HepG2 (cell line): ENCODE results near the gene R3HDM4. TPM values are rescaled to one million over a fixed set of nuclear protein-coding genes. Genes with fewer than 3 reads are reported as not detected.

Source experiments
- CTCF ChIP-seq: sonication (generic); formaldehyde crosslinking; IDR thresholded peaks from 2 replicates; pipeline ENCODE4 v1.5.0; 2020; ENCODE audit warnings: mild to moderate bottlenecking, missing genetic modification reagents, moderate library complexity
- FOXK2 ChIP-seq: fragments of 450-650 bp; IDR thresholded peaks from 2 replicates; pipeline ENCODE4 v1.6.1; 2016
- HMG20B ChIP-seq: conservative IDR thresholded peaks from 2 replicates; pipeline ENCODE4 v1.6.1; 2016; ENCODE audit warnings: missing genetic modification reagents, missing compliant biosample characterization
- MTA3 ChIP-seq: sonication (generic); formaldehyde crosslinking; IDR thresholded peaks from 2 replicates; pipeline ENCODE4 v1.4.0; 2020; ENCODE audit warnings: missing genetic modification reagents
- MXD3 ChIP-seq: IDR thresholded peaks from 2 replicates; pipeline ENCODE4 v1.6.1; 2016; ENCODE audit warnings: mild to moderate bottlenecking, missing biosample characterization, missing genetic modification reagents
- NFIB ChIP-seq: sonication (generic); formaldehyde crosslinking; IDR thresholded peaks from 2 replicates; pipeline ENCODE4 v1.9.0; 2021; ENCODE audit warnings: missing genetic modification reagents, mild to moderate bottlenecking, borderline replicate concordance
- PHF5A ChIP-seq: IDR thresholded peaks from one replicate; pipeline ENCODE4 v1.6.1; 2018; ENCODE audit warnings: low read depth, missing genetic modification reagents; ENCODE audit not compliant: unreplicated experiment
- PTBP1 ChIP-seq: fragments of 200-400 bp; formaldehyde crosslinking; IDR thresholded peaks from 2 replicates; pipeline ENCODE4 v1.6.1; 2018; ENCODE audit warnings: low read length, low read depth; ENCODE audit not compliant: poor library complexity, severe bottlenecking
- RARG ChIP-seq: sonication (generic); formaldehyde crosslinking; IDR thresholded peaks from 2 replicates; pipeline ENCODE4 v1.4.0; 2020; ENCODE audit warnings: low read depth, mild to moderate bottlenecking, missing genetic modification reagents
- REPIN1 ChIP-seq: sonication (generic); formaldehyde crosslinking; IDR thresholded peaks from 2 replicates; pipeline ENCODE4 v1.8.0; 2022; ENCODE audit warnings: missing genetic modification reagents, low read depth, mild to moderate bottlenecking, borderline replicate concordance
- SMARCC2 ChIP-seq: fragments of 450-650 bp; IDR thresholded peaks from 2 replicates; pipeline ENCODE4 v1.6.1; 2017; ENCODE audit warnings: antibody characterized with exemption, mild to moderate bottlenecking
- ZBTB4 ChIP-seq: sonication (generic); formaldehyde crosslinking; IDR thresholded peaks from 2 replicates; pipeline ENCODE4 v1.4.0; 2020; ENCODE audit warnings: missing genetic modification reagents, mild to moderate bottlenecking, borderline replicate concordance
- ZFP36L2 ChIP-seq: sonication (generic); formaldehyde crosslinking; IDR thresholded peaks from 2 replicates; pipeline ENCODE4 v1.4.0; 2020; ENCODE audit warnings: missing genetic modification reagents
- ZFP62 ChIP-seq: sonication (generic); formaldehyde crosslinking; IDR thresholded peaks from 2 replicates; pipeline ENCODE4 v1.4.0; 2020; ENCODE audit warnings: missing genetic modification reagents
- ZKSCAN8 ChIP-seq: IDR thresholded peaks from 2 replicates; pipeline ENCODE4 v1.6.1; 2016; ENCODE audit warnings: borderline replicate concordance, missing genetic modification reagents, missing compliant biosample characterization
- ZNF20 ChIP-seq: sonication (generic); formaldehyde crosslinking; IDR thresholded peaks from 2 replicates; pipeline ENCODE4 v1.4.0; 2020; ENCODE audit warnings: mild to moderate bottlenecking, moderate library complexity, missing genetic modification reagents
- ZNF547 ChIP-seq: sonication (generic); formaldehyde crosslinking; IDR thresholded peaks from 2 replicates; pipeline ENCODE4 v1.5.1; 2020; ENCODE audit warnings: mild to moderate bottlenecking, missing genetic modification reagents
- ZNF615 ChIP-seq: sonication (generic); formaldehyde crosslinking; IDR thresholded peaks from 2 replicates; pipeline ENCODE4 v1.5.0; 2020; ENCODE audit warnings: mild to moderate bottlenecking, missing genetic modification reagents, borderline replicate concordance
- ZNF772 ChIP-seq: sonication (generic); formaldehyde crosslinking; IDR thresholded peaks from 2 replicates; pipeline ENCODE4 v1.5.0; 2020; ENCODE audit warnings: mild to moderate bottlenecking, missing genetic modification reagents
- ZNF777 ChIP-seq: sonication (generic); formaldehyde crosslinking; IDR thresholded peaks from 2 replicates; pipeline ENCODE4 v1.4.0; 2020; ENCODE audit warnings: missing genetic modification reagents
- polyA plus RNA-seq, 8 experiments: library from polyadenylated mRNA; depleted of rRNA in 3 of 8; stranded (reverse) in 7 of 8; unstranded in 1 of 8; fragments of >200 nt; fragmentation: Illumina TruSeq in 4 of 8; extraction: Trizol in 4 of 8; gene quantifications; 2 replicates each; pipeline versions ENCODE4 v1.2.1 to v1.2.3, GENCODE V29; 2011 to 2016; ENCODE audit warnings: low read depth in 4 of 8, missing spikeins in 1 of 8, mixed read lengths in 1 of 8; ENCODE audit not compliant: insufficient read depth in 1 of 8
- total RNA-seq, 5 experiments: library from RNA; depleted of rRNA; stranded (reverse); fragments of >200 nt; fragmentation: Illumina TruSeq; extraction: Trizol; gene quantifications; 2 replicates each; pipeline ENCODE4 v1.2.3, GENCODE V29; 2016; ENCODE audit warnings: low read depth in 1 of 5
- TF ChIP-seq, protein P1 (sequence below): sonication (generic); formaldehyde crosslinking; IDR thresholded peaks from 2 replicates; pipeline ENCODE4 v1.4.0; 2020; ENCODE audit warnings: missing genetic modification reagents, borderline replicate concordance

R3HDM4 gene
- total and polyA plus RNA-seq, 2 of the 13 experiments (the other 11 are each of a cell fraction or from before 2014, with no cell fraction given) = 26.2 to 26.9 TPM

GRCh38 chr19:934865-935479 lies 22.0 kb upstream of the R3HDM4 start (continued):
- TF ChIP-seq, protein P1, sequence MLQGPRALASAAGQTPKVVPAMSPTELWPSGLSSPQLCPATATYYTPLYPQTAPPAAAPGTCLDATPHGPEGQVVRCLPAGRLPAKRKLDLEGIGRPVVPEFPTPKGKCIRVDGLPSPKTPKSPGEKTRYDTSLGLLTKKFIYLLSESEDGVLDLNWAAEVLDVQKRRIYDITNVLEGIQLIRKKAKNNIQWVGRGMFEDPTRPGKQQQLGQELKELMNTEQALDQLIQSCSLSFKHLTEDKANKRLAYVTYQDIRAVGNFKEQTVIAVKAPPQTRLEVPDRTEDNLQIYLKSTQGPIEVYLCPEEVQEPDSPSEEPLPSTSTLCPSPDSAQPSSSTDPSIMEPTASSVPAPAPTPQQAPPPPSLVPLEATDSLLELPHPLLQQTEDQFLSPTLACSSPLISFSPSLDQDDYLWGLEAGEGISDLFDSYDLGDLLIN (CRISPR knock-in tag) = peak; percentile 96
- TF ChIP-seq NFIB (CRISPR knock-in tag) = no peak
- TF ChIP-seq PHF5A = peak; percentile 85
- TF ChIP-seq CTCF (CRISPR knock-in tag) = peak; percentile 23; the same call in 1 of the 2 replicates
- TF ChIP-seq SMARCC2 = no peak
- TF ChIP-seq ZNF772 (CRISPR knock-in tag) = no peak; the same call in 1 of the 2 replicates
- TF ChIP-seq ZNF615 (CRISPR knock-in tag) = no peak
- no peak for TF ChIP-seq ZNF547 (CRISPR knock-in tag)
- TF ChIP-seq ZBTB4 (CRISPR knock-in tag) = peak; percentile 96
- peak; percentile 51; the same call in 1 of the 2 replicates for TF ChIP-seq RARG
- 0 out of 2 replicates have a peak, but pooled peaks have one; percentile 24 for TF ChIP-seq ZNF777 (CRISPR knock-in tag)
- TF ChIP-seq MTA3 (CRISPR knock-in tag) = no peak
- no peak for TF ChIP-seq ZFP62
- TF ChIP-seq ZKSCAN8 = peak; percentile 97
- TF ChIP-seq MXD3 (CRISPR knock-in tag) = peak; percentile 96
- TF ChIP-seq PTBP1 = no peak
- no peak for TF ChIP-seq ZFP36L2
- 0 out of 2 replicates have a peak, but pooled peaks have one; percentile 41 for TF ChIP-seq ZNF20 (CRISPR knock-in tag)
- peak; percentile 89 for TF ChIP-seq FOXK2
- peak; percentile 60; the same call in 1 of the 2 replicates for TF ChIP-seq REPIN1 (CRISPR knock-in tag)
- TF ChIP-seq HMG20B = peak; percentile 86
